DOHH2 (cell line): ENCODE data around the gene MGME1.
A peak's percentile ranks its signal among the peaks of the same experiment; 100 is the strongest.

Experiments
- H3F3A ChIP-seq: fragments of 200-600 bp; sonication (generic), shearing (Covaris generic); 2 replicates; pipeline ENCODE4 v1.6.0; 2016; ENCODE audit warnings: antibody characterized with exemption, mild to moderate bottlenecking; ENCODE audit not compliant: control insufficient read depth, insufficient read depth
- H3K27ac ChIP-seq: fragments of 200-600 bp; sonication (generic); 2 replicates; pipeline ENCODE4 v1.5.1; 2014; ENCODE audit warnings: low read depth, mild to moderate bottlenecking, low read length, moderate library complexity
- H3K27me3 ChIP-seq: fragments of 200-600 bp; sonication (generic); 2 replicates; pipeline ENCODE4 v1.6.1; 2014; ENCODE audit warnings: mild to moderate bottlenecking, low read length, mixed read lengths; ENCODE audit not compliant: control insufficient read depth
- H3K36me3 ChIP-seq: fragments of 200-600 bp; sonication (generic); 2 replicates; pipeline ENCODE4 v1.6.1; 2014; ENCODE audit warnings: mild to moderate bottlenecking, low read length, moderate library complexity, mixed read lengths; ENCODE audit not compliant: control insufficient read depth
- H3K4me1 ChIP-seq: fragments of 200-600 bp; sonication (generic); 2 replicates; pipeline ENCODE4 v1.6.1; 2014; ENCODE audit warnings: mild to moderate bottlenecking, low read length, mixed read lengths; ENCODE audit not compliant: control insufficient read depth
- H3K4me2 ChIP-seq: fragments of 200-600 bp; sonication (generic); 2 replicates; pipeline ENCODE4 v1.6.0; 2014; ENCODE audit warnings: mild to moderate bottlenecking, low read length, moderate library complexity
- H3K4me3 ChIP-seq: fragments of 200-600 bp; sonication (generic); 2 replicates; pipeline ENCODE4 v1.5.1; 2014; ENCODE audit warnings: mild to moderate bottlenecking, low read length, mixed read lengths
- H3K79me2 ChIP-seq: fragments of 200-600 bp; sonication (generic); 2 replicates; pipeline ENCODE4 v1.6.1; 2014; ENCODE audit warnings: mild to moderate bottlenecking, low read length, mixed read lengths; ENCODE audit not compliant: control insufficient read depth
- H3K9me2 ChIP-seq: fragments of 200-600 bp; sonication (generic); replicated peaks from 2 replicates; pipeline ENCODE4 v1.6.1; 2014; ENCODE audit warnings: mild to moderate bottlenecking, low read length, mixed read lengths; ENCODE audit not compliant: control insufficient read depth
- H3K9me3 ChIP-seq: fragments of 200-600 bp; sonication (generic); 2 replicates; pipeline ENCODE4 v1.6.1; 2014; ENCODE audit warnings: antibody characterized with exemption, low read length, mixed read lengths; ENCODE audit not compliant: control insufficient read depth, insufficient read depth
- H4K20me1 ChIP-seq: fragments of 200-600 bp; sonication (generic); 2 replicates; pipeline ENCODE4 v1.6.0; 2014; ENCODE audit warnings: low read depth, mild to moderate bottlenecking, antibody characterized with exemption, low read length, moderate library complexity; ENCODE audit not compliant: control insufficient read depth, insufficient read depth
- EZH2phosphoT487 ChIP-seq: fragments of 200-600 bp; sonication (generic); IDR thresholded peaks from 2 replicates; pipeline ENCODE4 v1.6.1; 2017; ENCODE audit warnings: borderline replicate concordance, mild to moderate bottlenecking, antibody characterized with exemption, low read length, moderate library complexity, mixed read lengths
- TF ChIP-seq, protein P1 (sequence below): fragments of 200-600 bp; sonication (generic); IDR thresholded peaks from one replicate; pipeline ENCODE4 v1.5.1; 2014; ENCODE audit warnings: antibody characterized with exemption, mild to moderate bottlenecking, low read depth, low read length; ENCODE audit not compliant: poor library complexity, severe bottlenecking

MGME1 gene

DNA sequence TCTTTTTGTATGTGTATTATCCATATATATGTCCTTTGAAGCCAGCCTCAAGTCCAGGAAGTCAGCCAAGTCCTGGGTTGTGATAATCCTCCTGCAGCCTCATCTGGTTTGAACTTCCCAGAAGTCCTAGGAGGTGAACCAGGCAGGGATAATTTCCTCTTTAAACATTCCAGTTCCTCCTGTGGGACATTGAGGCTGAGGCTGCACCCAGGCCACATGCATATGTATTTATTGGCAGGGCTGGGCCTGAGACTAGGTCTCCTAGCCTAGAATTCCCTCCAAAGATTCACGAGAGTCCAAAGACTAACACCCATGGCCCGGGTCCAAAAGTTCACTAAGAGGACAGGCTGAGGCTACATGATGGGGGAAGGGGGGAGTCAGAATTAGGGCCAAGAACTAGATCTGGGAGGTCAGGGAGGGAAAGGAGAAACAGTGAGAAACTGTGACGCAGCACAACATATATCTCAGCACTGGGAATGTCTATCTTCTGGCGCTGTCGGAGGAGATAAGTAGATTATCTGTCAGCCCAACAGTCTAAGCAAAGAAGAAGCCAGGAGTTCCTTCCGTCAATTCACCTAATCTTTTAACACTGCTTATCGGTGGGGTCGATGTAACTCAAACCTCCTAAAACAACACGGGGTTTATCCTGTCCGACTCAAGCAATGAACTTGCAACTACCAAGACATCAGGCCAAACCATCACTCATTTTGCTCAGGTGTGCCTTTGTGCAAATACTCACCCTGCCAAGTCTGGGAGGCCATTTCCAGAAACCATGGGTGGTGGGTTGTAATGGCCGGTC, 43.5 kb upstream of the MGME1 start:
- Histone ChIP-seq H3K27me3 (peaks cover 3% of the 10 kb centered on the region; the same call in 1 of the 2 replicates), H3F3A (no peaks in the 10 kb centered on the region), H3K4me3 (no peak overlapping the region), H3K79me2 (no peaks in the 10 kb centered on the region), H3K36me3 (no peaks in the 10 kb centered on the region), H3K27ac (no peak overlapping the region), H3K4me2 (no peak overlapping the region), H3K9me2 (no peaks in the 10 kb centered on the region), H3K9me3 (no peaks in the 10 kb centered on the region), H4K20me1 (no peaks in the 10 kb centered on the region), H3K4me1 (peaks cover 24% of the 10 kb centered on the region)
- TF ChIP-seq, protein P1, sequence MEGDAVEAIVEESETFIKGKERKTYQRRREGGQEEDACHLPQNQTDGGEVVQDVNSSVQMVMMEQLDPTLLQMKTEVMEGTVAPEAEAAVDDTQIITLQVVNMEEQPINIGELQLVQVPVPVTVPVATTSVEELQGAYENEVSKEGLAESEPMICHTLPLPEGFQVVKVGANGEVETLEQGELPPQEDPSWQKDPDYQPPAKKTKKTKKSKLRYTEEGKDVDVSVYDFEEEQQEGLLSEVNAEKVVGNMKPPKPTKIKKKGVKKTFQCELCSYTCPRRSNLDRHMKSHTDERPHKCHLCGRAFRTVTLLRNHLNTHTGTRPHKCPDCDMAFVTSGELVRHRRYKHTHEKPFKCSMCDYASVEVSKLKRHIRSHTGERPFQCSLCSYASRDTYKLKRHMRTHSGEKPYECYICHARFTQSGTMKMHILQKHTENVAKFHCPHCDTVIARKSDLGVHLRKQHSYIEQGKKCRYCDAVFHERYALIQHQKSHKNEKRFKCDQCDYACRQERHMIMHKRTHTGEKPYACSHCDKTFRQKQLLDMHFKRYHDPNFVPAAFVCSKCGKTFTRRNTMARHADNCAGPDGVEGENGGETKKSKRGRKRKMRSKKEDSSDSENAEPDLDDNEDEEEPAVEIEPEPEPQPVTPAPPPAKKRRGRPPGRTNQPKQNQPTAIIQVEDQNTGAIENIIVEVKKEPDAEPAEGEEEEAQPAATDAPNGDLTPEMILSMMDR: no peak
- TF ChIP-seq EZH2phosphoT487: no peak

DNA sequence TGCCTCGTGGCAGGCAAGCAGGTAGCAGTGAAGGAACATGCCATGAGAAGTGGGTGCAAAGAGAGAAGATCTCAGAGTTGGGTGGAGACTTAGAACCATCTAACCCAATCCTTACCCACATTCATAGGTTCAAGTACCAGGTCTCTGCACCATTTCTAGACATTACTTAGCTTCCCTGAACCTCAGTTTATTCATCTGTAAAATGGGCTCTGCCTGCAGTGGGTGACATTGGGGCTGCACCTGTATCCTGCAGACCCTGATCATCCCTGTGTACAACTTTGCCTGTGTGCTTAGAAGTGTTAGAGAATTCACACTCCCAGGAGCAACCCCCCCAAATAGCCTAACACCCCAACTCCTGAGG, 42.9 kb upstream of the MGME1 start:
- Histone ChIP-seq H3K27me3 (peaks cover 3% of the 10 kb centered on the region; the same call in 1 of the 2 replicates), H3K4me1 (peaks cover 24% of the 10 kb centered on the region), H3K9me3 (no peaks in the 10 kb centered on the region), H3K79me2 (no peaks in the 10 kb centered on the region), H3K9me2 (no peaks in the 10 kb centered on the region), H3K4me2 (no peak overlapping the region; the same call in 1 of the 2 replicates), H3F3A (no peaks in the 10 kb centered on the region), H4K20me1 (no peaks in the 10 kb centered on the region), H3K27ac (no peak overlapping the region), H3K4me3 (no peak overlapping the region), H3K36me3 (no peaks in the 10 kb centered on the region)
- TF ChIP-seq, protein P1: no peak
- no peak for TF ChIP-seq EZH2phosphoT487

DNA sequence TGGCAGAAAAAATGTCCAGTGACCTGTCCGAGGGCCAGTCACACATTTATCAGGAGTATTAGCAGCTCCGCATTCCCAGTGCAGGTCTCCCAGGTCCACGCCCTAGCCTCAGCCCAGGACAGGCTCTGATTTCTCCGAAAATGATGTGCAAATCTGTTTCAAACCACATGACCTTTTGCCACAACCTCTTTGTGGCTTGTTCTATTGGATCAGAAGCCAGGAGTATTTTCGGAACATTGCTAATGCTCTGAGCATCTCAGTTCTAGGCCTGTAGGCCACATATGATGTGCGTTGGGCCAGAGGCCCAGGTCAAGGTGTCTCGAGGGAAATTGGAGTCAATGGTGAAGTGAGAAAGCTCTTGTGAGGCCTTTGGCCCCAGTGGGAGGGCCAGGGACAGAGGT, 40.6 kb upstream of the MGME1 start:
- Histone ChIP-seq H3K79me2 (no peaks in the 10 kb centered on the region), H3K4me2 (peak overlapping the region; percentile 39), H3K27me3 (peaks cover 3% of the 10 kb centered on the region; the same call in 1 of the 2 replicates), H4K20me1 (no peaks in the 10 kb centered on the region), H3K27ac (no peak overlapping the region), H3K36me3 (no peaks in the 10 kb centered on the region), H3K9me2 (no peaks in the 10 kb centered on the region), H3K9me3 (no peaks in the 10 kb centered on the region), H3K4me3 (no peak overlapping the region), H3K4me1 (peaks cover 24% of the 10 kb centered on the region), H3F3A (no peaks in the 10 kb centered on the region)
- no peak for TF ChIP-seq EZH2phosphoT487

DNA sequence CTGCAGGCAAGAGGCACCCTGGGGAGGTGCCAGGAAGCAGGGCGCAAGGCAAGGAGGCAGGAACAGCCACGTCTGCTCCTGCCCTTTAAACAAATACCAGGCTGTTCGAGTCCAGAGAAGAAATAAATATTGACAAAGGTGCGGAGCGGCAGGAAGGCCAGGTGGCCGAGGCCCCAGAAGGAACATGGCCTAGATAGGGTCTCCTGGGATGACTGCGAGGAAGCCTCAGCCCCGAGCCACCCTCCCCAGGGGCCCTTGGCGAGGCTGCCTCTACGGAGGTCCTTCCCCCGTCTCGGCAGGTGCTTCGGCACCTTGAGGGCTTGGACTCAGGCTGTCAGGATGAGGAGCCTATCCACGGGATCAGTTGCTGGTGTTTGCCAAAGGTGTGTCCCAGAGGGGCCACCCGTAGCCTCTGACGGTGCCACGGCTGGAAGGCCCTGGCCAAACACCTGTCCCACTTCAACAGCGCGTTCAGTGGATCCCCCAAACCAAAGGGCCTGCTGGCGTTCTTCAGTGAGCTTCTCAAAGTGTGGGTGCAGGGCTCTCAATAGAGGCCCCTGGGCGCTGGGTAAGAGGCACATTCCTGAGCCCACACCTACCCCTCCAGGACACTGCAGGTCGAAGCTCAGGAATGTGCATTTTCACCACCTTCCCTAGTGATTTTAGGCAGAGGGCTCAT, 40.0 kb upstream of the MGME1 start:
- Histone ChIP-seq H3K79me2 (no peaks in the 10 kb centered on the region), H3K4me1 (peaks cover 24% of the 10 kb centered on the region), H3K27me3 (peaks cover 3% of the 10 kb centered on the region; the same call in 1 of the 2 replicates), H3K9me2 (no peaks in the 10 kb centered on the region), H3F3A (no peaks in the 10 kb centered on the region), H3K9me3 (no peaks in the 10 kb centered on the region), H3K36me3 (no peaks in the 10 kb centered on the region), H3K4me3 (no peak overlapping the region), H3K4me2 (peak overlapping the region; percentile 39), H4K20me1 (no peaks in the 10 kb centered on the region), H3K27ac (no peak overlapping the region)
- no peak for TF ChIP-seq EZH2phosphoT487
- TF ChIP-seq, protein P1: no peak
